ENCODE data around the gene WNT4.

The WNT4 gene

GRCh38 chr1:22127248-22127647 is 15.6 kb downstream of the WNT4 start:
- no peak for DNase-seq (ENCODE audit: extremely low spot score)
- no peak for TF ChIP-seq FOXK2 (IDR thresholded peaks at IDR 0.05)
- ChIA-PET POLR2A (no interaction called here), CTCF (no interaction called here)

GRCh38 chr1:22126531-22126930 is 16.4 kb downstream of the WNT4 start:
- TF ChIP-seq PKNOX1 (IDR thresholded peaks at IDR 0.05) (no peak), BHLHE40 (IDR thresholded peaks at IDR 0.05; ENCODE audit: borderline replicate concordance) (no peak), ZNF384 (IDR thresholded peaks at IDR 0.05) (no peak), TARDBP (IDR thresholded peaks at IDR 0.05) (no peak), HDGF (IDR thresholded peaks at IDR 0.05; ENCODE audit: borderline replicate concordance) (no peak), SUZ12 (IDR thresholded peaks at IDR 0.05) (no peak), CTBP1 (IDR thresholded peaks at IDR 0.05; ENCODE audit: borderline replicate concordance) (no peak), SP1 (IDR thresholded peaks at IDR 0.05) (no peak), NFRKB (IDR thresholded peaks at IDR 0.05) (no peak), ARNT (IDR thresholded peaks at IDR 0.05) (no peak), FOXK2 (IDR thresholded peaks at IDR 0.05) (no peak), L3MBTL2 (conservative IDR thresholded peaks at IDR 0.05) (no peak), LEF1 (IDR thresholded peaks at IDR 0.05; ENCODE audit: borderline replicate concordance) (no peak), ELF4 (IDR thresholded peaks at IDR 0.05) (no peak), FOXA1 (IDR thresholded peaks at IDR 0.05) (no peak), FOXM1 (IDR thresholded peaks at IDR 0.05; ENCODE audit: borderline replicate concordance) (no peak)
- ChIA-PET CTCF (no interaction called here), POLR2A (no interaction called here)
- DNase-seq (ENCODE audit: extremely low spot score) = no peak

GRCh38 chr1:22124592-22125229 is 18.2 kb downstream of the WNT4 start:
- ChIA-PET CTCF (no interaction called here), POLR2A (no interaction called here)
- TF ChIP-seq LEF1 (IDR thresholded peaks at IDR 0.05; ENCODE audit: borderline replicate concordance) = no peak
- no peak for TF ChIP-seq PKNOX1 (IDR thresholded peaks at IDR 0.05)
- no peak for TF ChIP-seq FOXM1 (IDR thresholded peaks at IDR 0.05; ENCODE audit: borderline replicate concordance)
- no peak for TF ChIP-seq TARDBP (IDR thresholded peaks at IDR 0.05)
- no peak for TF ChIP-seq CTBP1 (IDR thresholded peaks at IDR 0.05; ENCODE audit: borderline replicate concordance)
- TF ChIP-seq ZNF384 (IDR thresholded peaks at IDR 0.05) = no peak
- no peak for TF ChIP-seq NFRKB (IDR thresholded peaks at IDR 0.05)
- no peak for TF ChIP-seq FOXA1 (IDR thresholded peaks at IDR 0.05)
- no peak for TF ChIP-seq SP1 (IDR thresholded peaks at IDR 0.05)
- no peak for TF ChIP-seq L3MBTL2 (conservative IDR thresholded peaks at IDR 0.05)
- TF ChIP-seq FOXK2 (IDR thresholded peaks at IDR 0.05) = no peak

GRCh38 chr1:22123901-22124404 is 18.9 kb downstream of the WNT4 start:
- CTCF ChIA-PET = interaction anchor here (1.3 kb wide), 1 partner anchor 18 kb away, joined by 4 read pairs; no protein-coding TSS in a partner anchor
- POLR2A ChIA-PET = no interaction called here
- DNase-seq (ENCODE audit: extremely low spot score) = no peak
- TF ChIP-seq NFRKB (IDR thresholded peaks at IDR 0.05) = no peak
- TF ChIP-seq HDGF (IDR thresholded peaks at IDR 0.05; ENCODE audit: borderline replicate concordance) = no peak
- TF ChIP-seq ELF4 (IDR thresholded peaks at IDR 0.05) = no peak
- TF ChIP-seq L3MBTL2 (conservative IDR thresholded peaks at IDR 0.05) = no peak
- TF ChIP-seq FOXM1 (IDR thresholded peaks at IDR 0.05; ENCODE audit: borderline replicate concordance) = no peak
- no peak for TF ChIP-seq PKNOX1 (IDR thresholded peaks at IDR 0.05)
- TF ChIP-seq TARDBP (IDR thresholded peaks at IDR 0.05) = no peak
- TF ChIP-seq FOXA1 (IDR thresholded peaks at IDR 0.05) = no peak

More at GRCh38 chr1:22124592-22125229, 18.2 kb downstream of the WNT4 start:
- DNase-seq (ENCODE audit: extremely low spot score) = no peak

GRCh38 chr1:22123071-22123390 is 19.9 kb downstream of the WNT4 start:
- CTCF ChIA-PET = interaction anchor here (1.3 kb wide), 1 partner anchor 18 kb away, joined by 4 read pairs; no protein-coding TSS in a partner anchor
- POLR2A ChIA-PET = no interaction called here
- TF ChIP-seq NFRKB (IDR thresholded peaks at IDR 0.05) (no peak), BHLHE40 (IDR thresholded peaks at IDR 0.05; ENCODE audit: borderline replicate concordance) (no peak), ARNT (IDR thresholded peaks at IDR 0.05) (no peak), FOXM1 (IDR thresholded peaks at IDR 0.05; ENCODE audit: borderline replicate concordance) (no peak), ZNF384 (IDR thresholded peaks at IDR 0.05) (no peak), FOXK2 (IDR thresholded peaks at IDR 0.05) (no peak), TARDBP (IDR thresholded peaks at IDR 0.05) (no peak), FOXA1 (IDR thresholded peaks at IDR 0.05) (no peak), HDGF (IDR thresholded peaks at IDR 0.05; ENCODE audit: borderline replicate concordance) (no peak), PKNOX1 (IDR thresholded peaks at IDR 0.05) (no peak), SUZ12 (IDR thresholded peaks at IDR 0.05) (no peak), LEF1 (IDR thresholded peaks at IDR 0.05; ENCODE audit: borderline replicate concordance) (no peak), SP1 (IDR thresholded peaks at IDR 0.05) (no peak), L3MBTL2 (conservative IDR thresholded peaks at IDR 0.05) (no peak), ELF4 (IDR thresholded peaks at IDR 0.05) (no peak), CTBP1 (IDR thresholded peaks at IDR 0.05; ENCODE audit: borderline replicate concordance) (no peak)
- DNase-seq (ENCODE audit: extremely low spot score) = no peak

Data from HEK293T (cell line).